Measurements from ENCODE around the gene MBP.

Gene MBP

DNA sequence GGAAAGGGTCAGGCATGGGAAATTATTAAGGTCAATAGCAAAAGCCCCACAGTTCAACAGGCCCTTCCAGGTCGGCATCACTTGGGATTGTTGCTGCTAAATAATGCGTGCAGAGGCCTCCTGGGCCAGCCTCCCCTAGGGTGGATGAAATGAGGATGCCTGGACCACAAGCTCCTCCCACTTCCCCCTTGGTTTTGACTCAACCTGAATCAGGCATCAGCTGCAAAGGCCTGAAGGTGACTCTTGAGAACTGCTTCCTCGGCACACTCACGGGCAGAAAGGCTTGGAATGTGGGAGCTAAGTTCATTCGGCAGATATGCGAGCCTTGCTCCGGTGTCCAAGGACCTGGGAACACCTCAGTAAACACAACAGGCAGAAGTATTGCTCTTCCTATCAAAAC, 69.3 kb downstream of the MBP start:
- no peaks in the 10 kb centered on the region for H3K27me3 ChIP-seq (replicated peaks)
- DNase-seq = peak; percentile 97
- peaks cover 9% of the 10 kb centered on the region for H3K36me3 ChIP-seq (replicated peaks)
- H3K4me3 ChIP-seq (ENCODE audit: low read depth, low read length) = no peak overlapping the region
- in situ Hi-C loops (cut with HindIII; ENCODE audit: low pct_ligation_motif_present, low sequenced_read_pairs) = loop anchor here (25.0 kb wide), 1 partner anchor 149 kb away; no protein-coding TSS in a partner anchor
- TF ChIP-seq, protein P1, sequence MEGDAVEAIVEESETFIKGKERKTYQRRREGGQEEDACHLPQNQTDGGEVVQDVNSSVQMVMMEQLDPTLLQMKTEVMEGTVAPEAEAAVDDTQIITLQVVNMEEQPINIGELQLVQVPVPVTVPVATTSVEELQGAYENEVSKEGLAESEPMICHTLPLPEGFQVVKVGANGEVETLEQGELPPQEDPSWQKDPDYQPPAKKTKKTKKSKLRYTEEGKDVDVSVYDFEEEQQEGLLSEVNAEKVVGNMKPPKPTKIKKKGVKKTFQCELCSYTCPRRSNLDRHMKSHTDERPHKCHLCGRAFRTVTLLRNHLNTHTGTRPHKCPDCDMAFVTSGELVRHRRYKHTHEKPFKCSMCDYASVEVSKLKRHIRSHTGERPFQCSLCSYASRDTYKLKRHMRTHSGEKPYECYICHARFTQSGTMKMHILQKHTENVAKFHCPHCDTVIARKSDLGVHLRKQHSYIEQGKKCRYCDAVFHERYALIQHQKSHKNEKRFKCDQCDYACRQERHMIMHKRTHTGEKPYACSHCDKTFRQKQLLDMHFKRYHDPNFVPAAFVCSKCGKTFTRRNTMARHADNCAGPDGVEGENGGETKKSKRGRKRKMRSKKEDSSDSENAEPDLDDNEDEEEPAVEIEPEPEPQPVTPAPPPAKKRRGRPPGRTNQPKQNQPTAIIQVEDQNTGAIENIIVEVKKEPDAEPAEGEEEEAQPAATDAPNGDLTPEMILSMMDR (IDR thresholded peaks at IDR 0.05; ENCODE audit: low read depth, low read length, missing control alignments) = no peak
- H3K27ac ChIP-seq = peak overlapping the region; percentile 100

DNA sequence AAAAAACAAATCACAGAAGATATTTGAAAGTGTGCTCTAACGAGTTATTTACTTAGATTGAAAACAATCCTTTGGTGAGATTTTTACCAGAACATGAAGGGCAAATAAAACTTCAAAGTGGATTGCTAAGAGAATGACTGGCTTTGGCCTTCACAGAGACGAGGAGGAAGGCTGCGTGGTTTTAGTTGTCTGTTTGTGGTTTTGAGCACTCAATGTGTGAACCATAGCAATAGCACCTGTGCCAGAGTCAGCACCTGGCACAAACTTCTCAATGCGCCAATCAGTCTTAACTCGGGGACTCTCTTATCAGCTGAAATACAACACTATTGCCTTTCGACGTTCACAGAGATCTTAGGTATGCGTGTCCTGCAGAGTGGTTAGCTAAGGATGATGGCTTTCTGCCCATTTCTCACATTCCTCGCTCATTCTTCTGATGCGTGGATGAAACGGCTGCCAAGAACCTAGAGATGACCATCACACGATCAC, 70.0 kb downstream of the MBP start:
- TF ChIP-seq, protein P1 (IDR thresholded peaks at IDR 0.05; ENCODE audit: low read depth, low read length, missing control alignments) = no peak
- H3K36me3 ChIP-seq (replicated peaks) = peaks cover 9% of the 10 kb centered on the region
- in situ Hi-C loops (cut with HindIII; ENCODE audit: low pct_ligation_motif_present, low sequenced_read_pairs) = loop anchor here (25.0 kb wide), 1 partner anchor 150 kb away; no protein-coding TSS in a partner anchor
- no peaks in the 10 kb centered on the region for H3K27me3 ChIP-seq (replicated peaks)
- H3K4me3 ChIP-seq (ENCODE audit: low read depth, low read length) = no peak overlapping the region
- DNase-seq = peak; percentile 98
- peak overlapping the region; percentile 100 for H3K27ac ChIP-seq

DNA sequence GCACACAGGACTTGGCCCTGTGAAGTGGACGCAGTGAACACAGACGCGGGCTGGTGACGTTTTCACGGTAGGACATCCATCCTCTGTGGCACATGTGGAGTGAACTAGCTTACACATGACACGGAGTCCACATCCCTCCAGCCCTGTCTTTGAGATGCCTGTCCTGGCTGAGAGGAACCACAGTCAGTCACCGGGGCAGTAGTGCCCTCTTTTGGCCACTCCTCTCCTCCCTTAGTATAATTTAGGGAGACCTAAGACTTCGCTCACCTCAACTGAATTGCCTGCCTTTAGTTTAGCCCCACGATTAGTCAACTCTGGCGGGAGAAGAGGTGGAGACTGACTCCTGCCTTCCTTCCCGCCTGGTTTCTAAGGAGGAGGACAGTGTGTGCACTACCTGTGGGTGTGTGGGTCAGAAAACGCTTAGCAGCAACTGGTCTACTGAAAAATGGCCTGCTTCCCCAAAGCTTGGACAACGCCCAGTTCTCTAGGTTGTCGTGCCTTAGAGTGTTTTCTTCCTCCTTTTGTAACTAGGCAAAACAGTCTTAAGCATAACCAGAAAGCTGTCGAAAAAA, 70.6 kb downstream of the MBP start:
- TF ChIP-seq, protein P1 (IDR thresholded peaks at IDR 0.05; ENCODE audit: low read depth, low read length, missing control alignments) = peak; percentile 38
- peak overlapping the region; percentile 100 for H3K27ac ChIP-seq
- H3K4me3 ChIP-seq (ENCODE audit: low read depth, low read length) = no peak overlapping the region
- DNase-seq = peak; percentile 91
- peaks cover 9% of the 10 kb centered on the region for H3K36me3 ChIP-seq (replicated peaks)
- no peaks in the 10 kb centered on the region for H3K27me3 ChIP-seq (replicated peaks)
- in situ Hi-C loops (cut with HindIII; ENCODE audit: low pct_ligation_motif_present, low sequenced_read_pairs) = loop anchor here (25.0 kb wide), 1 partner anchor 150 kb away; no protein-coding TSS in a partner anchor

GRCh38 chr18:77061281-77061945, 71.2 kb downstream of the MBP start:
- TF ChIP-seq, protein P1 (IDR thresholded peaks at IDR 0.05; ENCODE audit: low read depth, low read length, missing control alignments) = no peak
- H3K4me3 ChIP-seq (ENCODE audit: low read depth, low read length) = no peak overlapping the region
- in situ Hi-C loops (cut with HindIII; ENCODE audit: low pct_ligation_motif_present, low sequenced_read_pairs) = loop anchor here (25.0 kb wide), 1 partner anchor 151 kb away; no protein-coding TSS in a partner anchor
- peak; percentile 64 for DNase-seq
- H3K27me3 ChIP-seq (replicated peaks) = no peaks in the 10 kb centered on the region
- peaks cover 9% of the 10 kb centered on the region for H3K36me3 ChIP-seq (replicated peaks)
- peak overlapping the region; percentile 100 for H3K27ac ChIP-seq

DNA sequence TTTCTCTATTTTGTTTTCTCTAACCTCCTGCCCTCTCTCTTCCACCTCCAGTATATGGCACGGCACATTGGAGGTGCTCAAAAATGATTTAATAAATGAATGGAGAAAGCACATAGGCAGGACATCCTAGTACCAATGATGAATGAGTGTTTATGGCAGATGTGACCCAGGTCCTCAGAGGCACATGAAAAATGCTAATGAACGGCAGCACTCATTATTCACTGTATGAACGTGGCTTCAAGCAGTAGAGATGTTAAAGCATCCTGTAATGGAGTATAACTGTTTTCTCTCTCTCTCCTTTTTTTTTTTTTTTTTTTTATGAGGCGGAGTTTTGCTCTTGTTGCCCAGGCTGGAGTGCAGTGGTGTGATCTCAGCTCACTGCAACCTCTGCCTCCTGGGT, 72.4 kb downstream of the MBP start:
- peaks cover 7% of the 10 kb centered on the region for H3K36me3 ChIP-seq (replicated peaks)
- TF ChIP-seq, protein P1 (IDR thresholded peaks at IDR 0.05; ENCODE audit: low read depth, low read length, missing control alignments) = no peak
- peak overlapping the region; percentile 100 for H3K27ac ChIP-seq
- no peak overlapping the region for H3K4me3 ChIP-seq (ENCODE audit: low read depth, low read length)
- in situ Hi-C loops (cut with HindIII; ENCODE audit: low pct_ligation_motif_present, low sequenced_read_pairs) = loop anchor here (25.0 kb wide), 1 partner anchor 152 kb away; no protein-coding TSS in a partner anchor
- H3K27me3 ChIP-seq (replicated peaks) = no peaks in the 10 kb centered on the region
- DNase-seq = no peak

All from brain microvascular endothelial cell (primary cell).